ENCODE results near the gene WDR7. TPM values are rescaled to one million over a fixed set of nuclear protein-coding genes. Genes with fewer than 3 reads are reported as not detected.

WDR7 gene
- total and polyA plus RNA-seq, 2 experiments from 2014 or later: 7.0 to 14.8 TPM

DNA sequence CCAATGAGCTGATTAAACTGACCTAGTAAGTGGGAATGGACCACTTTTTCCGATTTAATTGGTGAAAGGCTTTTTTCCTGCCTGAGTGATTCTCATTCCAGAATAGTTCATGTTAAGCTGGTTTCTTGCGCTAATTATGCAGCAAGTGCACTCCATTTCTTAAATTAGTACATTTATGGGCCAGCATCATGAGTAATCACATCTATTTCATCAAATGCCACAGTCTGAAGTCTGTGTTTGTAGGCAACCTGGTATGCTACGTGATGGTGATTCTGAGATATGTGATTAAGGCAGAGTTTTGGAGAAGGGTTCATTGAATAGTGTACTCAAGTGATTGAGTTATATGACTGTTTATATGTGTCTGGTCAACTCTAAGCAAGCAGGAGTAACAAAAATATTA, 367.7 kb downstream of the WDR7 start:
- no peaks in the 10 kb centered on the region for H4K20me1 ChIP-seq (replicated peaks; ENCODE audit: insufficient read depth)
- no peaks in the 10 kb centered on the region for H3K27me3 Mint-ChIP-seq (ENCODE audit: insufficient read depth, low read depth, poor library complexity)
- H3K27ac ChIP-seq (ENCODE audit: low read depth): no peak overlapping the region
- no peak overlapping the region for H2AFZ ChIP-seq
- H3F3A ChIP-seq (replicated peaks; ENCODE audit: low read depth): no peaks in the 10 kb centered on the region
- peaks cover 29% of the 10 kb centered on the region for H3K4me1 Mint-ChIP-seq
- H3K36me3 ChIP-seq (ENCODE audit: insufficient read depth): no peaks in the 10 kb centered on the region
- no peak for ATAC-seq
- DNase-seq (ENCODE audit: low spot score): no peak
- no peaks in the 10 kb centered on the region for H3K27me3 ChIP-seq (ENCODE audit: insufficient read depth)
- no peaks in the 10 kb centered on the region for H3K79me2 ChIP-seq (replicated peaks; ENCODE audit: insufficient read depth)
- no peaks in the 10 kb centered on the region for H3K36me3 Mint-ChIP-seq (ENCODE audit: low read depth)
- H3K4me3 Mint-ChIP-seq: no peak overlapping the region
- no peak overlapping the region for H3K4me3 ChIP-seq
- 0 out of 2 replicates have a peak, but pooled peaks cover 12% of the 10 kb centered on the region for H3K4me1 ChIP-seq (ENCODE audit: insufficient read depth)
- no peaks in the 10 kb centered on the region for H3K9me2 ChIP-seq (ENCODE audit: insufficient read depth)
- TF ChIP-seq JUNB (IDR thresholded peaks at IDR 0.05; ENCODE audit: unreplicated experiment): no peak
- TF ChIP-seq EZH2 (IDR thresholded peaks at IDR 0.05; ENCODE audit: low read depth, unreplicated experiment): no peak
- TF ChIP-seq POLR2AphosphoS5 (IDR thresholded peaks at IDR 0.05; ENCODE audit: low read depth): no peak
- no peak for TF ChIP-seq ZNF331 (CRISPR knock-in tag; IDR thresholded peaks at IDR 0.05; ENCODE audit: low read depth)
- no peak for TF ChIP-seq ZNF114 (CRISPR knock-in tag; IDR thresholded peaks at IDR 0.05)
- no peak for TF ChIP-seq CREB1 (CRISPR knock-in tag; IDR thresholded peaks at IDR 0.05; ENCODE audit: low read depth)
- TF ChIP-seq NANOG (IDR thresholded peaks at IDR 0.05; ENCODE audit: borderline replicate concordance): no peak
- TF ChIP-seq, protein P1, sequence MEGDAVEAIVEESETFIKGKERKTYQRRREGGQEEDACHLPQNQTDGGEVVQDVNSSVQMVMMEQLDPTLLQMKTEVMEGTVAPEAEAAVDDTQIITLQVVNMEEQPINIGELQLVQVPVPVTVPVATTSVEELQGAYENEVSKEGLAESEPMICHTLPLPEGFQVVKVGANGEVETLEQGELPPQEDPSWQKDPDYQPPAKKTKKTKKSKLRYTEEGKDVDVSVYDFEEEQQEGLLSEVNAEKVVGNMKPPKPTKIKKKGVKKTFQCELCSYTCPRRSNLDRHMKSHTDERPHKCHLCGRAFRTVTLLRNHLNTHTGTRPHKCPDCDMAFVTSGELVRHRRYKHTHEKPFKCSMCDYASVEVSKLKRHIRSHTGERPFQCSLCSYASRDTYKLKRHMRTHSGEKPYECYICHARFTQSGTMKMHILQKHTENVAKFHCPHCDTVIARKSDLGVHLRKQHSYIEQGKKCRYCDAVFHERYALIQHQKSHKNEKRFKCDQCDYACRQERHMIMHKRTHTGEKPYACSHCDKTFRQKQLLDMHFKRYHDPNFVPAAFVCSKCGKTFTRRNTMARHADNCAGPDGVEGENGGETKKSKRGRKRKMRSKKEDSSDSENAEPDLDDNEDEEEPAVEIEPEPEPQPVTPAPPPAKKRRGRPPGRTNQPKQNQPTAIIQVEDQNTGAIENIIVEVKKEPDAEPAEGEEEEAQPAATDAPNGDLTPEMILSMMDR (conservative IDR thresholded peaks at IDR 0.05; ENCODE audit: low read depth in 2 of 2): no peak
- TF ChIP-seq, protein P2, sequence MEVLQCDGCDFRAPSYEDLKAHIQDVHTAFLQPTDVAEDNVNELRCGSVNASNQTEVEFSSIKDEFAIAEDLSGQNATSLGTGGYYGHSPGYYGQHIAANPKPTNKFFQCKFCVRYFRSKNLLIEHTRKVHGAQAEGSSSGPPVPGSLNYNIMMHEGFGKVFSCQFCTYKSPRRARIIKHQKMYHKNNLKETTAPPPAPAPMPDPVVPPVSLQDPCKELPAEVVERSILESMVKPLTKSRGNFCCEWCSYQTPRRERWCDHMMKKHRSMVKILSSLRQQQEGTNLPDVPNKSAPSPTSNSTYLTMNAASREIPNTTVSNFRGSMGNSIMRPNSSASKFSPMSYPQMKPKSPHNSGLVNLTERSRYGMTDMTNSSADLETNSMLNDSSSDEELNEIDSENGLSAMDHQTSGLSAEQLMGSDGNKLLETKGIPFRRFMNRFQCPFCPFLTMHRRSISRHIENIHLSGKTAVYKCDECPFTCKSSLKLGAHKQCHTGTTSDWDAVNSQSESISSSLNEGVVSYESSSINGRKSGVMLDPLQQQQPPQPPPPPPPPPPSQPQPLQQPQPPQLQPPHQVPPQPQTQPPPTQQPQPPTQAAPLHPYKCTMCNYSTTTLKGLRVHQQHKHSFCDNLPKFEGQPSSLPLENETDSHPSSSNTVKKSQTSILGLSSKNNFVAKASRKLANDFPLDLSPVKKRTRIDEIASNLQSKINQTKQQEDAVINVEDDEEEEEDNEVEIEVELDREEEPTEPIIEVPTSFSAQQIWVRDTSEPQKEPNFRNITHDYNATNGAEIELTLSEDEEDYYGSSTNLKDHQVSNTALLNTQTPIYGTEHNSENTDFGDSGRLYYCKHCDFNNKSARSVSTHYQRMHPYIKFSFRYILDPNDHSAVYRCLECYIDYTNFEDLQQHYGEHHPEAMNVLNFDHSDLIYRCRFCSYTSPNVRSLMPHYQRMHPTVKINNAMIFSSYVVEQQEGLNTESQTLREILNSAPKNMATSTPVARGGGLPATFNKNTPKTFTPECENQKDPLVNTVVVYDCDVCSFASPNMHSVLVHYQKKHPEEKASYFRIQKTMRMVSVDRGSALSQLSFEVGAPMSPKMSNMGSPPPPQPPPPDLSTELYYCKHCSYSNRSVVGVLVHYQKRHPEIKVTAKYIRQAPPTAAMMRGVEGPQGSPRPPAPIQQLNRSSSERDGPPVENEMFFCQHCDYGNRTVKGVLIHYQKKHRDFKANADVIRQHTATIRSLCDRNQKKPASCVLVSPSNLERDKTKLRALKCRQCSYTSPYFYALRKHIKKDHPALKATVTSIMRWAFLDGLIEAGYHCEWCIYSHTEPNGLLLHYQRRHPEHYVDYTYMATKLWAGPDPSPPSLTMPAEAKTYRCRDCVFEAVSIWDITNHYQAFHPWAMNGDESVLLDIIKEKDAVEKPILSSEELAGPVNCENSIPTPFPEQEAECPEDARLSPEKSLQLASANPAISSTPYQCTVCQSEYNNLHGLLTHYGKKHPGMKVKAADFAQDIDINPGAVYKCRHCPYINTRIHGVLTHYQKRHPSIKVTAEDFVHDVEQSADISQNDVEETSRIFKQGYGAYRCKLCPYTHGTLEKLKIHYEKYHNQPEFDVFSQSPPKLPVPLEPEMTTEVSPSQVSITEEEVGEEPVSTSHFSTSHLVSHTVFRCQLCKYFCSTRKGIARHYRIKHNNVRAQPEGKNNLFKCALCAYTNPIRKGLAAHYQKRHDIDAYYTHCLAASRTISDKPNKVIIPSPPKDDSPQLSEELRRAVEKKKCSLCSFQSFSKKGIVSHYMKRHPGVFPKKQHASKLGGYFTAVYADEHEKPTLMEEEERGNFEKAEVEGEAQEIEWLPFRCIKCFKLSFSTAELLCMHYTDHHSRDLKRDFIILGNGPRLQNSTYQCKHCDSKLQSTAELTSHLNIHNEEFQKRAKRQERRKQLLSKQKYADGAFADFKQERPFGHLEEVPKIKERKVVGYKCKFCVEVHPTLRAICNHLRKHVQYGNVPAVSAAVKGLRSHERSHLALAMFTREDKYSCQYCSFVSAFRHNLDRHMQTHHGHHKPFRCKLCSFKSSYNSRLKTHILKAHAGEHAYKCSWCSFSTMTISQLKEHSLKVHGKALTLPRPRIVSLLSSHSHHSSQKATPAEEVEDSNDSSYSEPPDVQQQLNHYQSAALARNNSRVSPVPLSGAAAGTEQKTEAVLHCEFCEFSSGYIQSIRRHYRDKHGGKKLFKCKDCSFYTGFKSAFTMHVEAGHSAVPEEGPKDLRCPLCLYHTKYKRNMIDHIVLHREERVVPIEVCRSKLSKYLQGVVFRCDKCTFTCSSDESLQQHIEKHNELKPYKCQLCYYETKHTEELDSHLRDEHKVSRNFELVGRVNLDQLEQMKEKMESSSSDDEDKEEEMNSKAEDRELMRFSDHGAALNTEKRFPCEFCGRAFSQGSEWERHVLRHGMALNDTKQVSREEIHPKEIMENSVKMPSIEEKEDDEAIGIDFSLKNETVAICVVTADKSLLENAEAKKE (CRISPR knock-in tag; IDR thresholded peaks at IDR 0.05): no peak
- no peak for TF ChIP-seq EZH2phosphoT487 (IDR thresholded peaks at IDR 0.05; ENCODE audit: unreplicated experiment)
- TF ChIP-seq, protein P3, sequence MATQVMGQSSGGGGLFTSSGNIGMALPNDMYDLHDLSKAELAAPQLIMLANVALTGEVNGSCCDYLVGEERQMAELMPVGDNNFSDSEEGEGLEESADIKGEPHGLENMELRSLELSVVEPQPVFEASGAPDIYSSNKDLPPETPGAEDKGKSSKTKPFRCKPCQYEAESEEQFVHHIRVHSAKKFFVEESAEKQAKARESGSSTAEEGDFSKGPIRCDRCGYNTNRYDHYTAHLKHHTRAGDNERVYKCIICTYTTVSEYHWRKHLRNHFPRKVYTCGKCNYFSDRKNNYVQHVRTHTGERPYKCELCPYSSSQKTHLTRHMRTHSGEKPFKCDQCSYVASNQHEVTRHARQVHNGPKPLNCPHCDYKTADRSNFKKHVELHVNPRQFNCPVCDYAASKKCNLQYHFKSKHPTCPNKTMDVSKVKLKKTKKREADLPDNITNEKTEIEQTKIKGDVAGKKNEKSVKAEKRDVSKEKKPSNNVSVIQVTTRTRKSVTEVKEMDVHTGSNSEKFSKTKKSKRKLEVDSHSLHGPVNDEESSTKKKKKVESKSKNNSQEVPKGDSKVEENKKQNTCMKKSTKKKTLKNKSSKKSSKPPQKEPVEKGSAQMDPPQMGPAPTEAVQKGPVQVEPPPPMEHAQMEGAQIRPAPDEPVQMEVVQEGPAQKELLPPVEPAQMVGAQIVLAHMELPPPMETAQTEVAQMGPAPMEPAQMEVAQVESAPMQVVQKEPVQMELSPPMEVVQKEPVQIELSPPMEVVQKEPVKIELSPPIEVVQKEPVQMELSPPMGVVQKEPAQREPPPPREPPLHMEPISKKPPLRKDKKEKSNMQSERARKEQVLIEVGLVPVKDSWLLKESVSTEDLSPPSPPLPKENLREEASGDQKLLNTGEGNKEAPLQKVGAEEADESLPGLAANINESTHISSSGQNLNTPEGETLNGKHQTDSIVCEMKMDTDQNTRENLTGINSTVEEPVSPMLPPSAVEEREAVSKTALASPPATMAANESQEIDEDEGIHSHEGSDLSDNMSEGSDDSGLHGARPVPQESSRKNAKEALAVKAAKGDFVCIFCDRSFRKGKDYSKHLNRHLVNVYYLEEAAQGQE (IDR thresholded peaks at IDR 0.05; ENCODE audit: unreplicated experiment): no peak
- TF ChIP-seq STAT1 (IDR thresholded peaks at IDR 0.05; ENCODE audit: unreplicated experiment): no peak
- TF ChIP-seq, protein P4, sequence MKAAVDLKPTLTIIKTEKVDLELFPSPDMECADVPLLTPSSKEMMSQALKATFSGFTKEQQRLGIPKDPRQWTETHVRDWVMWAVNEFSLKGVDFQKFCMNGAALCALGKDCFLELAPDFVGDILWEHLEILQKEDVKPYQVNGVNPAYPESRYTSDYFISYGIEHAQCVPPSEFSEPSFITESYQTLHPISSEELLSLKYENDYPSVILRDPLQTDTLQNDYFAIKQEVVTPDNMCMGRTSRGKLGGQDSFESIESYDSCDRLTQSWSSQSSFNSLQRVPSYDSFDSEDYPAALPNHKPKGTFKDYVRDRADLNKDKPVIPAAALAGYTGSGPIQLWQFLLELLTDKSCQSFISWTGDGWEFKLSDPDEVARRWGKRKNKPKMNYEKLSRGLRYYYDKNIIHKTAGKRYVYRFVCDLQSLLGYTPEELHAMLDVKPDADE (IDR thresholded peaks at IDR 0.05): no peak
- H3K27ac Mint-ChIP-seq: no peak overlapping the region
- no peak overlapping the region for H3K4me2 ChIP-seq
- no peaks in the 10 kb centered on the region for H3K9me3 Mint-ChIP-seq
